Gastrocnemius medialis (tissue), 4 donors: ENCODE measurements around the gene GABBR2.

ENCODE experiments used
- CTCF ChIP-seq, 5 experiments: fragments of 450-650 bp in 3 of 5; fragments of 200-600 bp in 2 of 5; sonication (generic) in 2 of 5; IDR thresholded peaks in 4 of 5; conservative IDR thresholded peaks in 1 of 5; 1 replicate in 4 of 5; 2 replicates in 1 of 5; pipeline ENCODE4 v1.5.1; 2016 to 2019; ENCODE audit warnings: antibody characterized with exemption in 5 of 5, mild to moderate bottlenecking in 3 of 5, moderate library complexity in 3 of 5
- POLR2A ChIP-seq, 2 donors: fragments of 450-650 bp; IDR thresholded peaks; one replicate each; pipeline ENCODE4 v1.6.1; 2017; ENCODE audit warnings: antibody characterized with exemption in 2 of 2, mild to moderate bottlenecking in 2 of 2, moderate library complexity in 2 of 2

DNA sequence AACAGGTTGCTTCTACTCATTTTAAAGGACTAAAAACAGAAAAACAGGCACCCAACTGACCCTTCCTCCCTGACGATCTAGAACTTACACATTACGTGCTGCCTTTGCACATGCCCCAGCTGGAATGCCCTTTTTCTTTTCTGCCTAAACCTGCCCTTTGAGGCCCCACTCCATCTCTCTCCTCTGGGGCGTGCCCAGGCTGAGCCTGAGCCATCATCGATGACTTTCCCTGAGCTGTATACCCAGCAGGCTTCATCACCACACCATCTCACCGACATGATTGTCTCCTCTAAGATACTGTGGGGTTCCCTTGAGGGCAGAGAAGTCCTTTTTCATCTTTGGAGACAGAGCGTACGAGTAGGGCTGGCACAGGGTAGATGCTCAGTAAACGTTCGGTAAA, 24.1 kb upstream of the GABBR2 start:
- TF ChIP-seq POLR2A (IDR thresholded peaks at IDR 0.05) (no peak), CTCF (IDR thresholded peaks at IDR 0.05 in 4 of 5, conservative IDR thresholded peaks at IDR 0.05 in 1 of 5) (no peak)
